Measurements from ENCODE around the gene CALCOCO1. TPM values are rescaled to one million over a fixed set of nuclear protein-coding genes. Genes with fewer than 3 reads are reported as not detected.
"Not testable (repeated sequence)": the region's sequence is repeated elsewhere in the genome, so short reads cannot be mapped to it uniquely, and the experiment has no call there.

CALCOCO1 gene
- total RNA-seq: 10 to 100 TPM; 39.0 to 79.8 TPM

GRCh38 chr12:53727310-53728041, at the start of gene CALCOCO1:
Gene CALCOCO1, minus strand, starts transcription at chr12:53727452. Its CDS starts 2,210 bp downstream, at chr12:53725242.
- Mint-ChIP-seq H3K36me3 (no peaks in the 10 kb centered on the region), H3K4me3 (peak within 1 kb of the TSS; percentile 91), H3K4me1 (ENCODE audit: low read depth in 2 of 2) (peaks cover 27 to 30% of the 10 kb centered on the region in 2 donors), H3K27me3 (peaks cover 0 to 4% of the 10 kb centered on the region in 2 donors), H3K9me3 (no peaks in the 10 kb centered on the region), H3K27ac (peak within 1 kb of the TSS; percentile 69 to 97)
- peak; percentile 98 for DNase-seq (ENCODE audit: low spot score)
- peak; percentile 99 for ATAC-seq

- no peak for ATAC-seq
- peaks cover 37 to 50% of the 10 kb centered on the region in 2 donors for H3K27me3 Mint-ChIP-seq
Observed at GRCh38 chr12:53776872-53777271, 49.6 kb upstream of the CALCOCO1 start.

GRCh38 chr12:53775478-53776145, 48.4 kb upstream of the CALCOCO1 start:
- Mint-ChIP-seq H3K36me3 (no peaks in the 10 kb centered on the region), H3K9me3 (no peaks in the 10 kb centered on the region), H3K4me1 (ENCODE audit: low read depth in 2 of 2) (no peaks in the 10 kb centered on the region), H3K27me3 (peaks cover 31 to 44% of the 10 kb centered on the region in 2 donors), H3K4me3 (no peak overlapping the region), H3K27ac (no peak overlapping the region)
- ATAC-seq: no peak
- DNase-seq (ENCODE audit: low spot score): no peak

More at GRCh38 chr12:53776872-53777271, 49.6 kb upstream of the CALCOCO1 start:
- no peak overlapping the region for H3K27ac Mint-ChIP-seq
- no peaks in the 10 kb centered on the region for H3K36me3 Mint-ChIP-seq
- no peak overlapping the region for H3K4me3 Mint-ChIP-seq
- no peaks in the 10 kb centered on the region for H3K9me3 Mint-ChIP-seq
- DNase-seq (ENCODE audit: low spot score): no peak
- H3K4me1 Mint-ChIP-seq (ENCODE audit: low read depth in 2 of 2): no peaks in the 10 kb centered on the region

GRCh38 chr12:53770281-53770680, 43.0 kb upstream of the CALCOCO1 start:
- no peaks in the 10 kb centered on the region for H3K4me1 Mint-ChIP-seq (ENCODE audit: low read depth in 2 of 2)
- H3K4me3 Mint-ChIP-seq: no peak overlapping the region
- no peaks in the 10 kb centered on the region for H3K9me3 Mint-ChIP-seq
- H3K36me3 Mint-ChIP-seq: no peaks in the 10 kb centered on the region
- DNase-seq (ENCODE audit: low spot score) (no peak), ATAC-seq (no peak)
- H3K27me3 Mint-ChIP-seq: peaks cover 33 to 53% of the 10 kb centered on the region in 2 donors
- no peak overlapping the region for H3K27ac Mint-ChIP-seq

GRCh38 chr12:53768976-53769375, 41.7 kb upstream of the CALCOCO1 start:
- Mint-ChIP-seq H3K4me1 (ENCODE audit: low read depth in 2 of 2) (no peaks in the 10 kb centered on the region), H3K27ac (no peak overlapping the region), H3K4me3 (no peak overlapping the region), H3K9me3 (no peaks in the 10 kb centered on the region), H3K27me3 (peaks cover 44 to 64% of the 10 kb centered on the region in 2 donors), H3K36me3 (no peaks in the 10 kb centered on the region)
- DNase-seq (ENCODE audit: low spot score) (no peak), ATAC-seq (no peak)

- Mint-ChIP-seq H3K4me1 (ENCODE audit: low read depth in 2 of 2) (no peaks in the 10 kb centered on the region), H3K27ac (no peak overlapping the region), H3K9me3 (no peaks in the 10 kb centered on the region), H3K36me3 (no peaks in the 10 kb centered on the region), H3K27me3 (peaks cover 47 to 75% of the 10 kb centered on the region in 2 donors), H3K4me3 (no peak overlapping the region)
- ATAC-seq: no peak
- no peak for DNase-seq (ENCODE audit: low spot score)
Observed at GRCh38 chr12:53766881-53767280, 39.6 kb upstream of the CALCOCO1 start.

GRCh38 chr12:53765891-53766290, 38.6 kb upstream of the CALCOCO1 start:
- H3K9me3 Mint-ChIP-seq: no peaks in the 10 kb centered on the region
- DNase-seq (ENCODE audit: low spot score): no peak
- no peak overlapping the region for H3K4me3 Mint-ChIP-seq
- H3K27ac Mint-ChIP-seq: no peak overlapping the region
- no peaks in the 10 kb centered on the region for H3K36me3 Mint-ChIP-seq
- H3K4me1 Mint-ChIP-seq (ENCODE audit: low read depth in 2 of 2): no peaks in the 10 kb centered on the region
- H3K27me3 Mint-ChIP-seq: peaks cover 49 to 79% of the 10 kb centered on the region in 2 donors
- ATAC-seq: no peak

- Mint-ChIP-seq H3K9me3 (no peaks in the 10 kb centered on the region), H3K36me3 (no peaks in the 10 kb centered on the region), H3K27ac (no peak overlapping the region), H3K4me3 (no peak overlapping the region), H3K27me3 (peaks cover 50 to 77% of the 10 kb centered on the region in 2 donors), H3K4me1 (ENCODE audit: low read depth in 2 of 2) (no peaks in the 10 kb centered on the region)
- DNase-seq (ENCODE audit: low spot score): no peak
- ATAC-seq: no peak
Observed at GRCh38 chr12:53764615-53765014, 37.4 kb upstream of the CALCOCO1 start.

- not testable (repeated sequence) for DNase-seq (ENCODE audit: low spot score); H3K27ac Mint-ChIP-seq; H3K9me3 Mint-ChIP-seq; ATAC-seq; H3K4me1 Mint-ChIP-seq (ENCODE audit: low read depth in 2 of 2); H3K36me3 Mint-ChIP-seq; H3K4me3 Mint-ChIP-seq
- H3K27me3 Mint-ChIP-seq: peaks cover 65 to 89% of the 10 kb centered on the region in 2 donors
Observed at GRCh38 chr12:53762793-53763192, 35.5 kb upstream of the CALCOCO1 start.

GRCh38 chr12:53761306-53761705, 34.1 kb upstream of the CALCOCO1 start:
- Mint-ChIP-seq H3K27me3 (peaks cover 53 to 75% of the 10 kb centered on the region in 2 donors), H3K4me3 (no peak overlapping the region), H3K27ac (no peak overlapping the region), H3K36me3 (no peaks in the 10 kb centered on the region), H3K9me3 (no peaks in the 10 kb centered on the region), H3K4me1 (ENCODE audit: low read depth in 2 of 2) (peaks cover 6 to 13% of the 10 kb centered on the region in 2 donors)
- DNase-seq (ENCODE audit: low spot score) (no peak), ATAC-seq (no peak)

- H3K4me3 Mint-ChIP-seq: no peak overlapping the region
- peaks cover 39 to 59% of the 10 kb centered on the region in 2 donors for H3K27me3 Mint-ChIP-seq
- H3K9me3 Mint-ChIP-seq: no peaks in the 10 kb centered on the region
- H3K36me3 Mint-ChIP-seq: no peaks in the 10 kb centered on the region
- peaks cover 16 to 21% of the 10 kb centered on the region in 2 donors for H3K4me1 Mint-ChIP-seq (ENCODE audit: low read depth in 2 of 2)
- ATAC-seq: no peak
- peak overlapping the region in 1 of 2 donors; percentile 70 for H3K27ac Mint-ChIP-seq
- no peak for DNase-seq (ENCODE audit: low spot score)
Observed at GRCh38 chr12:53759261-53759660, 32.0 kb upstream of the CALCOCO1 start.

GRCh38 chr12:53758730-53759103, 31.5 kb upstream of the CALCOCO1 start:
- peak overlapping the region in 1 of 2 donors; percentile 42 for H3K27ac Mint-ChIP-seq

GRCh38 chr12:53758081-53758729, 31.0 kb upstream of the CALCOCO1 start:
- Mint-ChIP-seq H3K9me3 (no peaks in the 10 kb centered on the region), H3K4me3 (no peak overlapping the region), H3K4me1 (ENCODE audit: low read depth in 2 of 2) (peaks cover 16 to 21% of the 10 kb centered on the region in 2 donors), H3K36me3 (no peaks in the 10 kb centered on the region), H3K27ac (peak overlapping the region in 1 of 2 donors; percentile 42), H3K27me3 (peaks cover 32 to 50% of the 10 kb centered on the region in 2 donors)
- DNase-seq (ENCODE audit: low spot score) (no peak), ATAC-seq (no peak)

More at GRCh38 chr12:53758730-53759103, 31.5 kb upstream of the CALCOCO1 start:
- Mint-ChIP-seq H3K9me3 (no peaks in the 10 kb centered on the region), H3K36me3 (no peaks in the 10 kb centered on the region), H3K4me1 (ENCODE audit: low read depth in 2 of 2) (peaks cover 16 to 21% of the 10 kb centered on the region in 2 donors), H3K27me3 (peaks cover 37 to 56% of the 10 kb centered on the region in 2 donors), H3K4me3 (no peak overlapping the region)
- ATAC-seq: no peak
- DNase-seq (ENCODE audit: low spot score): no peak
